Lung (tissue), 12 donors: ENCODE results near the gene ASF1A. TPM values are rescaled to one million over a fixed set of nuclear protein-coding genes. Genes with fewer than 3 reads are reported as not detected.

Experiments
- ATAC-seq: fragments of 200-7000 bp; cut with Tn5 transposase; one replicate; pipeline ENCODE4 v1.9.1; 2020; ENCODE audit warnings: moderate number of reproducible peaks; ENCODE audit not compliant: insufficient read depth, low FRiP score
- DNase-seq, 3 donors: peaks; one replicate each; pipeline ENCODE4 v3.0.0-alpha.2; 2013 to 2017
- H3K27ac ChIP-seq, 2 donors: one replicate each; pipeline ENCODE4 v1.5.1; 2013; ENCODE audit warnings: mild to moderate bottlenecking in 2 of 2, moderate library complexity in 2 of 2, control low read depth in 1 of 2, inconsistent platforms in 1 of 2, low read depth in 1 of 2, low read length in 1 of 2
- H3K27me3 ChIP-seq, 3 donors: one replicate each; pipeline ENCODE4 v1.5.1; 2013; ENCODE audit warnings: low read length in 2 of 3; ENCODE audit not compliant: control insufficient read depth in 3 of 3, insufficient read depth in 3 of 3
- H3K36me3 ChIP-seq, 4 donors: one replicate each; pipeline ENCODE4 v1.5.1; 2013; ENCODE audit warnings: low read length in 4 of 4, mild to moderate bottlenecking in 1 of 4, moderate library complexity in 1 of 4; ENCODE audit not compliant: control insufficient read depth in 4 of 4, insufficient read depth in 4 of 4
- H3K4me1 ChIP-seq, 5 donors: one replicate each; pipeline ENCODE4 v1.5.1; 2013; ENCODE audit warnings: low read length in 5 of 5, mild to moderate bottlenecking in 2 of 5, moderate library complexity in 1 of 5; ENCODE audit not compliant: control insufficient read depth in 5 of 5, insufficient read depth in 5 of 5
- H3K4me3 ChIP-seq: one replicate; pipeline ENCODE4 v1.5.1; 2013; ENCODE audit warnings: mild to moderate bottlenecking, control low read depth, moderate library complexity
- H3K9ac ChIP-seq, 2 donors: one replicate each; pipeline ENCODE4 v1.5.1; 2013; ENCODE audit warnings: low read length in 2 of 2, control low read depth in 1 of 2; ENCODE audit not compliant: insufficient read depth in 1 of 2
- H3K9me3 ChIP-seq, 4 donors: one replicate each; pipeline ENCODE4 v1.5.1; 2013; ENCODE audit warnings: low read length in 3 of 4, mild to moderate bottlenecking in 1 of 4, moderate library complexity in 1 of 4; ENCODE audit not compliant: control insufficient read depth in 4 of 4, insufficient read depth in 3 of 4
- CTCF ChIP-seq: IDR thresholded peaks from 2 replicates; pipeline ENCODE4 v1.5.1; 2012; ENCODE audit warnings: mild to moderate bottlenecking; ENCODE audit errors: control extremely low read depth, extremely low read depth
- WGBS, 2 donors: extraction: QIAGEN DNeasy Blood & Tissue Kit; methylation state at CpG; one replicate each; pipeline ENCODE4 v1.1.7; 2013; 5-methylcytosine and 5-hydroxymethylcytosine counted together
- polyA plus RNA-seq, 2 donors: library from polyadenylated mRNA; stranded (reverse); fragments of 200-250 nt; gene quantifications; one replicate each; pipeline ENCODE4 v1.2.1, GENCODE V29; 2013
- total RNA-seq, 2 donors: library from RNA; depleted of rRNA in 1 of 2; stranded (reverse); fragments of >200 nt in 1 of 2; gene quantifications; one replicate each; pipeline ENCODE4 v1.2.1, GENCODE V29; 2014 to 2021
- donor health status: control.
- donor health status: control.
- donor health status: Bipolar disorder and iron deficiency.
- donor health status: healthy.
- donor health status: DM: yes; HTN: yes; CAD: no.

Gene ASF1A
- total and polyA plus RNA-seq, 4 donors, result 8.9 to 32.9 (median 23.9) TPM

GRCh38 chr6:118871331-118871730 is 22.6 kb upstream of the ASF1A start:
- no peak for TF ChIP-seq CTCF
- peaks cover 0 to 5% (median 0%) of the 10 kb centered on the region in 5 donors for H3K4me1 ChIP-seq
- DNase-seq (no peak), ATAC-seq (no peak)
- H3K36me3 ChIP-seq, result no peaks in the 10 kb centered on the region
- H3K9me3 ChIP-seq, result peaks cover 0 to 4% (median 0%) of the 10 kb centered on the region in 4 donors
- H3K27me3 ChIP-seq, result no peaks in the 10 kb centered on the region
- 80 to 82% methylated on average over 5 of the region's 5 CpGs for WGBS, 2 donors
- no peak overlapping the region for H3K27ac ChIP-seq
- no peak overlapping the region for H3K4me3 ChIP-seq
- H3K9ac ChIP-seq, result no peak overlapping the region

- H3K9me3 ChIP-seq, result peaks cover 0 to under 1% (median 0%) of the 10 kb centered on the region in 4 donors
- TF ChIP-seq CTCF, result no peak
- H3K4me1 ChIP-seq, result peaks cover 0 to 14% (median 0%) of the 10 kb centered on the region in 5 donors
- H3K27me3 ChIP-seq, result no peaks in the 10 kb centered on the region
- no peaks in the 10 kb centered on the region for H3K36me3 ChIP-seq
- H3K27ac ChIP-seq, result no peak overlapping the region
- no peak overlapping the region for H3K4me3 ChIP-seq
- no peak for DNase-seq
- no peak for ATAC-seq
- no peak overlapping the region for H3K9ac ChIP-seq
Measured at GRCh38 chr6:118872318-118872717, 21.6 kb upstream of the ASF1A start.

GRCh38 chr6:118872726-118873125 is 21.2 kb upstream of the ASF1A start:
- no peak overlapping the region for H3K9ac ChIP-seq
- DNase-seq, result no peak
- 93 to 98% methylated on average over 2 of the region's 2 CpGs for WGBS, 2 donors
- H3K36me3 ChIP-seq, result no peaks in the 10 kb centered on the region
- no peaks in the 10 kb centered on the region for H3K27me3 ChIP-seq
- no peak for TF ChIP-seq CTCF
- H3K27ac ChIP-seq, result no peak overlapping the region
- H3K9me3 ChIP-seq, result no peaks in the 10 kb centered on the region
- ATAC-seq, result no peak
- H3K4me3 ChIP-seq, result no peak overlapping the region
- H3K4me1 ChIP-seq, result peaks cover 0 to 15% (median 0%) of the 10 kb centered on the region in 5 donors

GRCh38 chr6:118873239-118873638 is 20.7 kb upstream of the ASF1A start:
- no peaks in the 10 kb centered on the region for H3K36me3 ChIP-seq
- TF ChIP-seq CTCF, result no peak
- 86 to 89% methylated on average over 2 of the region's 2 CpGs for WGBS, 2 donors
- no peak overlapping the region for H3K27ac ChIP-seq
- H3K9ac ChIP-seq, result no peak overlapping the region
- H3K27me3 ChIP-seq, result no peaks in the 10 kb centered on the region
- DNase-seq, result no peak
- peaks cover 0 to 15% (median 0%) of the 10 kb centered on the region in 5 donors for H3K4me1 ChIP-seq
- H3K4me3 ChIP-seq, result no peak overlapping the region
- ATAC-seq, result no peak
- H3K9me3 ChIP-seq, result no peaks in the 10 kb centered on the region
